Kidney (tissue), 14 donors: Measurements from ENCODE around the gene OCIAD1. TPM values are rescaled to one million over a fixed set of nuclear protein-coding genes. Genes with fewer than 3 reads are reported as not detected.
A peak's percentile ranks its signal among the peaks of the same experiment; 100 is the strongest.

ENCODE experiments used
- DNase-seq, 5 donors: peaks; one replicate each; pipeline ENCODE4 v3.0.0-alpha.2; 2013 to 2020
- FAIRE-seq: peaks from 2 replicates; lab custom pipeline; 2012; peaks lifted over from hg19 to GRCh38; lab: Jason Lieb, UNC
- H3K27ac ChIP-seq, 2 donors: one replicate each; pipeline ENCODE4 v1.7.0; 2013; ENCODE audit warnings: low read depth in 2 of 2, low read length in 2 of 2, inconsistent platforms in 1 of 2
- H3K27me3 ChIP-seq: one replicate; pipeline ENCODE4 v1.7.1; 2013; ENCODE audit warnings: low read length, inconsistent platforms; ENCODE audit not compliant: control insufficient read depth, insufficient read depth
- H3K36me3 ChIP-seq, 3 donors: one replicate each; pipeline versions ENCODE4 v1.7.0 to v1.7.1; 2013; ENCODE audit warnings: low read length in 3 of 3, control low read depth in 1 of 3, inconsistent platforms in 1 of 3; ENCODE audit not compliant: insufficient read depth in 3 of 3, control insufficient read depth in 2 of 3
- H3K4me1 ChIP-seq, 3 donors: one replicate each; pipeline versions ENCODE4 v1.7.0 to v1.7.1; 2013; ENCODE audit warnings: low read length in 3 of 3, inconsistent platforms in 1 of 3, low read depth in 1 of 3; ENCODE audit not compliant: control insufficient read depth in 2 of 3, insufficient read depth in 2 of 3
- H3K4me3 ChIP-seq, 3 donors: one replicate each; pipeline versions ENCODE4 v1.7.0 to v1.8.1; 2013; ENCODE audit warnings: low read length in 3 of 3, control low read depth in 1 of 3, inconsistent platforms in 1 of 3
- H3K9ac ChIP-seq, 3 donors: one replicate each; pipeline versions ENCODE4 v1.7.0 to v1.7.1; 2013; ENCODE audit warnings: low read length in 3 of 3, control low read depth in 1 of 3, inconsistent platforms in 1 of 3
- H3K9me3 ChIP-seq, 3 donors: one replicate each; pipeline versions ENCODE4 v1.7.0 to v1.7.1; 2013; ENCODE audit warnings: low read length in 3 of 3, control low read depth in 1 of 3, inconsistent platforms in 1 of 3; ENCODE audit not compliant: control insufficient read depth in 2 of 3, insufficient read depth in 1 of 3
- intact Hi-C: fragments of 100-400 bp; cut with DNase I; formaldehyde crosslinking; loops from one replicate; pipeline ENCODE4 v1.11.1; 2022
- polyA plus RNA-seq: library from polyadenylated mRNA; stranded (reverse); fragments of 350-450 nt; fragmentation: Illumina TruSeq; extraction: RNeasy Lipid Tissue Mini Kit (QIAGEN cat#74804); gene quantifications from one replicate; pipeline ENCODE4 v1.2.3, GENCODE V29; 2014; ENCODE audit warnings: low read depth, low replicate concordance; ENCODE audit not compliant: insufficient read depth
- total RNA-seq: library from RNA; stranded (reverse); fragmentation: NEBNext Ultra II Directional; extraction: Animal tissue kit (Norgen Biotek cat#: 25700); gene quantifications from one replicate; pipeline ENCODE4 v1.2.1, GENCODE V29; 2021
- TF ChIP-seq, protein P1 (sequence below): IDR thresholded peaks from 3 replicates; pipeline ENCODE4 v1.5.1; 2012; ENCODE audit warnings: mild to moderate bottlenecking, moderate library complexity, borderline replicate concordance; ENCODE audit not compliant: insufficient read depth; ENCODE audit errors: extremely low read depth
- donor health status: control.
- donor health status: control.
- donor health status: control.
- donor health status: control.
- donor health status: control.
- donor health status: DM: yes; HTN: yes; CAD: no.
- donor health status: Normal renal cell carcinoma (clear cell type).

The OCIAD1 gene
- total and polyA plus RNA-seq, 2 donors from 2014 or later: 142 to 218 TPM

DNA sequence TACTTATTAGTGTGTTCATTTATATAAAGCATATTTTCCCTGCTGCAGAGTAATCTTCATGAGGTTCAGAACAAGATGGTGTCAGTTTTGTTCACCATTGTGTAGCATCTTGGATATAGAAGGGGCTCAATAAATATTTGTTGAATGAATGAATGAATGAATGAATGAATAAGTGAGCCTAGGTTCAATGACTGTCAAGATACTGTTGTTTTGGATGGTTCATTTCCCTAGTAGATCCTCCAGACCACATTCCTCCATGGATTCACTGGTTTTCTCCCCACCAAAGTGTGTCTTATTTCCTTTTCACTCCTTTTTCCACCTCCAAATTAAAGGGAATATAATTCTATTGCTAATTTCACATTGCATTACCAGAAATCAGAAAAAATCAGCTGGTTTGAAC, 77.8 kb downstream of the OCIAD1 start:
- no peak for FAIRE-seq

DNA sequence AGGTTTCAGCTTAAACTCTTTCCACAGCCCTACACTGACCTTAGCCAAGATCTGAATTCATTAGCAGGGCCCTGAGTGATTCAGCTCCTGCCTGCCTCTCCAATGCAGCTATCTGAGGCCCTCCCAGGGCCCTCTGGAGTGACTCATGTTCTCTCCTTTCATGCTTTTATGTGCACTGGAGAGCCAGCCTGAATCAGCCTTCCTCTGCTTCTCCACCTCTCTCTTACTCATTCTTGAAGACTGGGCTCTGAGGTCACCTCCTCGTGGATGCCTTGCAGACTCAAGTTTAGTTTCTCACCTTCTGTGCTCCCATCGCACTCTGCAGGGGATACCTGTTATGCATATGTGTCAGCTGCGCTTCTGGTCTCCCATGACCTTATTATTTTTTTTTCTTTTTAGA, 78.8 kb downstream of the OCIAD1 start:
- DNase-seq: peak in 1 of 5 donors; percentile 80
- FAIRE-seq: no peak
- intact Hi-C loops: no loop called here

More for the DNA sequence above, 77.8 kb downstream of the OCIAD1 start:
- Histone ChIP-seq H3K27me3 (no peaks in the 10 kb centered on the region), H3K4me1 (peaks cover 0 to 9% (median 0%) of the 10 kb centered on the region in 3 donors), H3K36me3 (peaks cover 0 to 5% (median 0%) of the 10 kb centered on the region in 3 donors), H3K9me3 (no peaks in the 10 kb centered on the region), H3K4me3 (no peak overlapping the region), H3K9ac (no peak overlapping the region), H3K27ac (no peak overlapping the region)
- TF ChIP-seq, protein P1, sequence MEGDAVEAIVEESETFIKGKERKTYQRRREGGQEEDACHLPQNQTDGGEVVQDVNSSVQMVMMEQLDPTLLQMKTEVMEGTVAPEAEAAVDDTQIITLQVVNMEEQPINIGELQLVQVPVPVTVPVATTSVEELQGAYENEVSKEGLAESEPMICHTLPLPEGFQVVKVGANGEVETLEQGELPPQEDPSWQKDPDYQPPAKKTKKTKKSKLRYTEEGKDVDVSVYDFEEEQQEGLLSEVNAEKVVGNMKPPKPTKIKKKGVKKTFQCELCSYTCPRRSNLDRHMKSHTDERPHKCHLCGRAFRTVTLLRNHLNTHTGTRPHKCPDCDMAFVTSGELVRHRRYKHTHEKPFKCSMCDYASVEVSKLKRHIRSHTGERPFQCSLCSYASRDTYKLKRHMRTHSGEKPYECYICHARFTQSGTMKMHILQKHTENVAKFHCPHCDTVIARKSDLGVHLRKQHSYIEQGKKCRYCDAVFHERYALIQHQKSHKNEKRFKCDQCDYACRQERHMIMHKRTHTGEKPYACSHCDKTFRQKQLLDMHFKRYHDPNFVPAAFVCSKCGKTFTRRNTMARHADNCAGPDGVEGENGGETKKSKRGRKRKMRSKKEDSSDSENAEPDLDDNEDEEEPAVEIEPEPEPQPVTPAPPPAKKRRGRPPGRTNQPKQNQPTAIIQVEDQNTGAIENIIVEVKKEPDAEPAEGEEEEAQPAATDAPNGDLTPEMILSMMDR: no peak
- intact Hi-C loops: no loop called here
- DNase-seq: no peak

DNA sequence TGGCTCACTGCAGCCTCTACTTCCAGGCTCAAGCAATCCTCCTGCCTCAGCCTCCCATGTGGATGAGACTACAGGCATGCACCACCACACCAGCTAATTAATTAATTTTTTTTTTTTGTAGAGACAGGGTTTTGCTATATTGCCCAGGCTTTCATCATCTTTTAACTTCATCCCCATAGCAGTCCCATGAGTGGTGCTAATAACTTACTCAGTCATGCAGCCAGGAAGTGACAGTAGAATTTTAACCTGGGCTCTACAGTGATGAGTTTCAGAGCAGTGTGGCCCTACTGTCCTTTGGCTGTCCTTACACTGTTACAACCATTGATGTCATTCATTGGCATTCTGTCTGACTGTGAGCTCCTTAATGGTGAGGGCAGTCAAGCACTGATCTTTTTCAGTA, 79.6 kb downstream of the OCIAD1 start:
- intact Hi-C loops: no loop called here
- DNase-seq (no peak), FAIRE-seq (no peak)
- H3K4me3 ChIP-seq: no peak overlapping the region
- no peaks in the 10 kb centered on the region for H3K9me3 ChIP-seq
- no peaks in the 10 kb centered on the region for H3K27me3 ChIP-seq
- TF ChIP-seq, protein P1: no peak
- no peak overlapping the region for H3K9ac ChIP-seq
- H3K36me3 ChIP-seq: no peaks in the 10 kb centered on the region
- H3K27ac ChIP-seq: no peak overlapping the region
- peaks cover 0 to 3% (median 0%) of the 10 kb centered on the region in 3 donors for H3K4me1 ChIP-seq

More for the DNA sequence above, 78.8 kb downstream of the OCIAD1 start:
- Histone ChIP-seq H3K9me3 (no peaks in the 10 kb centered on the region), H3K27ac (no peak overlapping the region), H3K36me3 (no peaks in the 10 kb centered on the region), H3K27me3 (no peaks in the 10 kb centered on the region), H3K9ac (no peak overlapping the region), H3K4me1 (peaks cover 0 to 6% (median 0%) of the 10 kb centered on the region in 3 donors), H3K4me3 (no peak overlapping the region)
- TF ChIP-seq, protein P1: no peak

Other genes with a start within 250 kb of the OCIAD1 start
- 78.9 TPM for gene FRYL, start 50.8 kb upstream of the OCIAD1 start, total RNA-seq
- gene FRYL, start 50.8 kb upstream of the OCIAD1 start, polyA plus RNA-seq: 11.6 TPM
- gene OCIAD2, start 75.7 kb downstream of the OCIAD1 start, total RNA-seq: 76.3 TPM
- 277 TPM for gene OCIAD2, start 75.7 kb downstream of the OCIAD1 start, polyA plus RNA-seq
- gene CWH43, start 155.2 kb downstream of the OCIAD1 start, total RNA-seq: 2.4 TPM
- gene CWH43, start 155.2 kb downstream of the OCIAD1 start, polyA plus RNA-seq: 15.8 TPM